H1 (cell line): Measurements from ENCODE around the gene PLA2G1B.

Experiments
- CTCF ChIP-seq, 3 experiments: IDR thresholded peaks; 1 replicate in 2 of 3; 2 replicates in 1 of 3; pipeline versions ENCODE4 v1.5.1 to v1.6.1; 2011; ENCODE audit warnings: low read length in 3 of 3, mild to moderate bottlenecking in 3 of 3, inconsistent platforms in 2 of 3, low read depth in 1 of 3, moderate library complexity in 1 of 3; ENCODE audit not compliant: insufficient read depth in 1 of 3; ENCODE audit errors: control extremely low read depth in 1 of 3
- EZH2 ChIP-seq: fragments of 200-600 bp; sonication (generic); IDR thresholded peaks from 2 replicates; pipeline ENCODE4 v1.7.1; 2012; ENCODE audit warnings: low read depth, mild to moderate bottlenecking, moderate library complexity, low read length, inconsistent platforms; ENCODE audit not compliant: severe bottlenecking
- KDM1A ChIP-seq: fragments of 200-600, 300-600 bp; sonication (generic); IDR thresholded peaks from 2 replicates; pipeline ENCODE4 v1.7.1; 2016; ENCODE audit warnings: mild to moderate bottlenecking, low read length, borderline replicate concordance
- POLR2AphosphoS5 ChIP-seq: IDR thresholded peaks from 2 replicates; pipeline ENCODE4 v1.6.1; 2011; ENCODE audit warnings: low read depth, low read length
- RNF2 ChIP-seq: fragments of 200-900, 300-1000 bp; sonication (generic); IDR thresholded peaks from 2 replicates; pipeline ENCODE4 v1.7.1; 2016; ENCODE audit warnings: borderline replicate concordance, low read depth, mild to moderate bottlenecking, antibody characterized with exemption, low read length; ENCODE audit not compliant: poor library complexity, severe bottlenecking; ENCODE audit errors: missing control alignments
- TEAD4 ChIP-seq: IDR thresholded peaks from 2 replicates; pipeline ENCODE4 v1.6.1; 2012; ENCODE audit warnings: low read depth, low read length, inconsistent platforms, mixed read lengths

- TF ChIP-seq CTCF (IDR thresholded peaks at IDR 0.05; ENCODE audit: control extremely low read depth in 1 of 3, insufficient read depth in 1 of 3, low read depth in 1 of 3, low read length in 3 of 3) (no peak), RNF2 (no peak), KDM1A (no peak), TEAD4 (no peak), POLR2AphosphoS5 (no peak), EZH2 (no peak)
Measured at GRCh38 chr12:120346031-120346430, 18.5 kb upstream of the PLA2G1B start.
